Smooth muscle cell (in vitro differentiated cells): Measurements from ENCODE around the gene NSMCE1. TPM values are rescaled to one million over a fixed set of nuclear protein-coding genes. Genes with fewer than 3 reads are reported as not detected.
A peak's percentile ranks its signal among the peaks of the same experiment; 100 is the strongest.
"Not testable (repeated sequence)": the region's sequence is repeated elsewhere in the genome, so short reads cannot be mapped to it uniquely, and the experiment has no call there.

ENCODE experiments used
- DNase-seq: peaks from one replicate; lab custom pipeline; 2025; ENCODE audit not compliant: unreplicated experiment; lab: John Stamatoyannopoulos, UW
- H2AFZ ChIP-seq: fragments of 200-600 bp; sonication (generic); 2 replicates; pipeline ENCODE4 v1.6.0; 2016; ENCODE audit warnings: antibody characterized with exemption, low read depth, mild to moderate bottlenecking
- H3F3A ChIP-seq: fragments of 200-600 bp; sonication (generic); 2 replicates; pipeline ENCODE4 v1.6.0; 2017; ENCODE audit warnings: antibody characterized with exemption, low read depth
- H3K27ac ChIP-seq: fragments of 200-600 bp; sonication (generic); 2 replicates; pipeline ENCODE4 v1.5.1; 2016; ENCODE audit warnings: low read depth, mild to moderate bottlenecking
- H3K27me3 ChIP-seq: fragments of 200-600 bp; sonication (generic); 2 replicates; pipeline ENCODE4 v1.6.1; 2016; ENCODE audit warnings: low read depth, mild to moderate bottlenecking
- H3K36me3 ChIP-seq: fragments of 200-600 bp; sonication (generic); 2 replicates; pipeline ENCODE4 v1.5.1; 2016; ENCODE audit warnings: low read depth
- H3K4me1 ChIP-seq: fragments of 200-600 bp; sonication (generic); 2 replicates; pipeline ENCODE4 v1.5.1; 2016; ENCODE audit warnings: low read depth
- H3K4me2 ChIP-seq: fragments of 200-600 bp; sonication (generic); 2 replicates; pipeline ENCODE4 v1.6.0; 2016; ENCODE audit warnings: mild to moderate bottlenecking
- H3K4me3 ChIP-seq: fragments of 200-600 bp; sonication (generic); 2 replicates; pipeline ENCODE4 v1.5.1; 2016; ENCODE audit warnings: mild to moderate bottlenecking
- H3K79me2 ChIP-seq: fragments of 200-600 bp; sonication (generic); 2 replicates; pipeline ENCODE4 v1.6.0; 2016; ENCODE audit warnings: low read depth, mild to moderate bottlenecking
- H3K9ac ChIP-seq: fragments of 200-600 bp; sonication (generic); 2 replicates; pipeline ENCODE4 v1.6.0; 2016; ENCODE audit warnings: low read depth
- H3K9me3 ChIP-seq: fragments of 200-600 bp; sonication (generic); replicated peaks from 2 replicates; pipeline ENCODE4 v1.5.1; 2016; ENCODE audit warnings: low read depth
- H4K20me1 ChIP-seq: fragments of 200-600 bp; sonication (generic); 2 replicates; pipeline ENCODE4 v1.6.0; 2016; ENCODE audit warnings: low read depth
- CTCF ChIP-seq: fragments of 200-600 bp; sonication (generic); IDR thresholded peaks from 2 replicates; pipeline ENCODE4 v1.5.1; 2017; ENCODE audit warnings: borderline replicate concordance, mild to moderate bottlenecking, antibody characterized with exemption; ENCODE audit not compliant: insufficient read depth, poor library complexity, severe bottlenecking
- WGBS: methylation state at CpG from one replicate; pipeline ENCODE4 v1.1.7; 2016; ENCODE audit warnings: low lambda C conversion rate; 5-methylcytosine and 5-hydroxymethylcytosine counted together
- polyA plus RNA-seq: library from polyadenylated mRNA; unstranded; fragments of >200 nt; fragmentation: Nextera tagmentation; extraction: Ambion mirVana; gene quantifications from 2 replicates; pipeline ENCODE4 v1.2.1, GENCODE V29; 2016
- total RNA-seq: library from RNA; depleted of rRNA; stranded (reverse); fragments of >200 nt; gene quantifications from 2 replicates; pipeline ENCODE4 v1.2.3, GENCODE V29; 2014

The NSMCE1 gene
- total and polyA plus RNA-seq, 2 experiments from 2014 or later = 36.9 to 59.1 TPM

GRCh38 chr16:27267037-27267677 is 1.4 kb downstream of the NSMCE1 start:
- Histone ChIP-seq H3K36me3 (no peaks in the 10 kb centered on the region), H3K27me3 (no peaks in the 10 kb centered on the region), H3K79me2 (no peaks in the 10 kb centered on the region), H3K9ac (no peak overlapping the region), H4K20me1 (no peaks in the 10 kb centered on the region), H3K9me3 (no peaks in the 10 kb centered on the region), H3K27ac (no peak overlapping the region), H3K4me3 (peak overlapping the region; percentile 69), H3K4me1 (peaks cover 9% of the 10 kb centered on the region), H3F3A (no peaks in the 10 kb centered on the region), H2AFZ (no peak overlapping the region), H3K4me2 (no peak overlapping the region)
- 84% methylated on average over 8 of the region's 8 CpGs for WGBS
- no peak for DNase-seq
- TF ChIP-seq CTCF = no peak

- WGBS = 94% methylated on average over 1 of the region's 1 CpG
- TF ChIP-seq CTCF = no peak
- no peaks in the 10 kb centered on the region for H3K36me3 ChIP-seq
- no peak overlapping the region for H2AFZ ChIP-seq
- no peak overlapping the region for H3K27ac ChIP-seq
- no peaks in the 10 kb centered on the region for H3K9me3 ChIP-seq
- H3F3A ChIP-seq = no peaks in the 10 kb centered on the region
- no peak overlapping the region for H3K4me3 ChIP-seq
- no peaks in the 10 kb centered on the region for H3K27me3 ChIP-seq
- no peak overlapping the region for H3K9ac ChIP-seq
- DNase-seq = no peak
- H4K20me1 ChIP-seq = no peaks in the 10 kb centered on the region
- H3K79me2 ChIP-seq = no peaks in the 10 kb centered on the region
- H3K4me1 ChIP-seq = peaks cover 9% of the 10 kb centered on the region
- no peak overlapping the region for H3K4me2 ChIP-seq
Observed at GRCh38 chr16:27265982-27266381, 2.6 kb downstream of the NSMCE1 start.

GRCh38 chr16:27264151-27264550 is 4.4 kb downstream of the NSMCE1 start:
- Histone ChIP-seq H3F3A (no peaks in the 10 kb centered on the region), H3K9ac (peak overlapping the region; percentile 53), H4K20me1 (no peaks in the 10 kb centered on the region), H3K9me3 (no peaks in the 10 kb centered on the region), H3K4me3 (no peak overlapping the region), H3K36me3 (no peaks in the 10 kb centered on the region), H3K27me3 (no peaks in the 10 kb centered on the region), H3K4me2 (peak overlapping the region; percentile 40), H3K79me2 (no peaks in the 10 kb centered on the region), H2AFZ (no peak overlapping the region), H3K27ac (peak overlapping the region; percentile 87), H3K4me1 (peaks cover 12% of the 10 kb centered on the region)
- no peak for DNase-seq
- 53% methylated on average over 6 of the region's 6 CpGs for WGBS
- TF ChIP-seq CTCF = no peak

GRCh38 chr16:27262904-27263423 is 5.6 kb downstream of the NSMCE1 start:
- not testable (repeated sequence) for H2AFZ ChIP-seq, H3F3A ChIP-seq, H4K20me1 ChIP-seq, H3K27ac ChIP-seq, H3K4me3 ChIP-seq, H3K4me2 ChIP-seq, H3K9me3 ChIP-seq, H3K79me2 ChIP-seq, DNase-seq, H3K27me3 ChIP-seq, H3K4me1 ChIP-seq, H3K9ac ChIP-seq, H3K36me3 ChIP-seq
- WGBS = 95% methylated on average over 2 of the region's 2 CpGs
